Vagina (tissue), 2 donors: ENCODE measurements around the gene RADIL. TPM values are rescaled to one million over a fixed set of nuclear protein-coding genes. Genes with fewer than 3 reads are reported as not detected.

Source experiments
- DNase-seq, 2 donors: peaks; one replicate each; pipeline ENCODE4 v3.0.0-alpha.2; 2017; ENCODE audit errors: extremely low spot score in 2 of 2
- H3K27ac ChIP-seq: fragments of 200-600 bp; sonication (generic); one replicate; pipeline ENCODE4 v1.5.1; 2019
- H3K27me3 ChIP-seq: fragments of 200-600 bp; sonication (generic); one replicate; pipeline ENCODE4 v1.5.1; 2019
- H3K36me3 ChIP-seq, 2 donors: fragments of 200-600 bp; sonication (generic); one replicate each; pipeline ENCODE4 v1.5.1; 2017 to 2019
- H3K4me1 ChIP-seq: fragments of 200-600 bp; sonication (generic); one replicate; pipeline ENCODE4 v1.5.1; 2019
- H3K4me3 ChIP-seq, 2 donors: fragments of 200-600 bp; sonication (generic); 1 replicate in 1 of 2; 2 replicates in 1 of 2; pipeline ENCODE4 v1.5.1; 2016 to 2019
- H3K9me3 ChIP-seq: fragments of 200-600 bp; sonication (generic); one replicate; pipeline ENCODE4 v1.5.1; 2019
- CTCF ChIP-seq, 3 experiments: fragments of 450-650 bp in 2 of 3; fragments of 200-600 bp in 1 of 3; sonication (generic) in 1 of 3; IDR thresholded peaks; one replicate each; pipeline ENCODE4 v1.5.1; 2017 to 2019; ENCODE audit warnings: antibody characterized with exemption in 3 of 3, mild to moderate bottlenecking in 2 of 3, moderate library complexity in 2 of 3
- POLR2A ChIP-seq, 2 donors: fragments of 450-650 bp; IDR thresholded peaks; one replicate each; pipeline ENCODE4 v1.6.1; 2017; ENCODE audit warnings: antibody characterized with exemption in 2 of 2, mild to moderate bottlenecking in 2 of 2, moderate library complexity in 2 of 2
- POLR2AphosphoS5 ChIP-seq, 2 donors: sonication (generic); formaldehyde crosslinking; IDR thresholded peaks; one replicate each; pipeline ENCODE4 v1.9.0; 2017; ENCODE audit warnings: antibody characterized with exemption in 2 of 2, mild to moderate bottlenecking in 2 of 2, low read depth in 1 of 2; ENCODE audit not compliant: insufficient read depth in 1 of 2
- intact Hi-C: fragments of 100-400 bp; cut with DNase I; formaldehyde crosslinking; loops from one replicate; pipeline ENCODE4 v1.15.1; 2023
- total RNA-seq: library from RNA; depleted of rRNA; stranded (reverse); fragments of >200 nt; gene quantifications from one replicate; pipeline ENCODE4 v1.2.3, GENCODE V29; 2016

Gene RADIL
- total RNA-seq, 1 donor from 2014 or later: 16.5 TPM

- TF ChIP-seq CTCF (IDR thresholded peaks at IDR 0.05) (no peak), POLR2AphosphoS5 (IDR thresholded peaks at IDR 0.05; ENCODE audit: insufficient read depth in 1 of 2, low read depth in 1 of 2) (no peak), POLR2A (IDR thresholded peaks at IDR 0.05) (no peak)
- DNase-seq: no peak
- peaks cover 2% of the 10 kb centered on the region for H3K4me1 ChIP-seq
- intact Hi-C loops: no loop called here
- peaks cover 0 to 71% of the 10 kb centered on the region in 2 donors for H3K36me3 ChIP-seq
- H3K9me3 ChIP-seq: no peaks in the 10 kb centered on the region
- H3K27ac ChIP-seq: no peak overlapping the region
- H3K27me3 ChIP-seq: no peaks in the 10 kb centered on the region
- H3K4me3 ChIP-seq: no peak overlapping the region
Observed at GRCh38 chr7:4783292-4783652, 100.2 kb downstream of the RADIL start.

DNA sequence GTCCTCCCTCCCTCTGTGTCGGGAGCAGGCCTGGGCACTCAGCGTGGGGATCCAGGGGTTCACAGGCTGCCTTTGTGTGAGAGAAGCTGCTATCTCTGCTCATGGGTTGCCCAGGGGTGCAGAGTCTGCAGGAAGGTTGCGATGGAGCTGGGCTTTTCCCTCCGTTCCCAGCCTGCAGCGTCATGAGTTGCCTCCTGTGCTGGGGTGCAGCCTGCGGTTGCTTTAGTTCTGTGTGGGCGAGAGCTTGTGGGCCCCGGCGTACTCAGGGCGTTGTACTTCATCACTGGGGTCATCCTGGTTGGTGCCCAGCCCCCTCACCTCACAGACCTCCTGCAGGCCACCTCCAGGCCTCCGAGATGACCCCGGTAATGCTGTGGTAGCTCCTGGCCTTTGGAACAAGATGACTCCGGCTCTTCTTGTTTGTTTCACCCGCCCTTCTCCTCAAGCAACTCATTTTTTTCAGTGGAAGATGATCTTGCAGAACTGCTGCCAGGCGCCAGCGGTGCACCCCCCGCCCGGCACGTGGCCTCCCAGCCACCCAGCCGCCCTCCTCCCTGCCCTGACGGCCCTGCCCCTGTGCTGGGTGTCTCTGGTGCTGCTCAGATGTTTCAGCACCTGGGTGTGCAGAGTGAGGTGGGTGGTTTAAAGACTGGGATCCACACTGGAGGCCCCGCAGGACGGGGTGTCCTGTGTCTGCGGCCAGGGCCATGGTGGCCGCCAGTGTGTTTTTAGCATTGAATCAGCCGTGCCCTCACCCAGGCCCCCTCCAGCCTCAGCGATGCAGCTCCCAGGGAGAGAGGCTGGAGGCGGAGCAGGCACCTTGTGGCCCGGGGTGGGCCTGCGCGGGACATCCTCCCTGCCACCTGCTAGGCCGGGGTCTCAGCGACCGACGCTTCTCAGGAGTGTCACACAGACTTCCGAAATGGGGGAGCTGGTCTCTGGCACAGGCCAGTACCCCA, 100.9 kb downstream of the RADIL start:
- DNase-seq: no peak
- TF ChIP-seq POLR2AphosphoS5 (IDR thresholded peaks at IDR 0.05; ENCODE audit: insufficient read depth in 1 of 2, low read depth in 1 of 2): no peak
- no peak for TF ChIP-seq POLR2A (IDR thresholded peaks at IDR 0.05)
- no peak for TF ChIP-seq CTCF (IDR thresholded peaks at IDR 0.05)
- intact Hi-C loops: no loop called here
- Histone ChIP-seq H3K36me3 (peaks cover 0 to 64% of the 10 kb centered on the region in 2 donors), H3K27me3 (no peaks in the 10 kb centered on the region), H3K4me1 (peaks cover 9% of the 10 kb centered on the region), H3K4me3 (no peak overlapping the region), H3K9me3 (no peaks in the 10 kb centered on the region), H3K27ac (no peak overlapping the region)

- DNase-seq: no peak
- no peak for TF ChIP-seq POLR2AphosphoS5 (IDR thresholded peaks at IDR 0.05; ENCODE audit: insufficient read depth in 1 of 2, low read depth in 1 of 2)
- TF ChIP-seq POLR2A (IDR thresholded peaks at IDR 0.05): no peak
- no peak for TF ChIP-seq CTCF (IDR thresholded peaks at IDR 0.05)
- intact Hi-C loops: no loop called here
- Histone ChIP-seq H3K9me3 (no peaks in the 10 kb centered on the region), H3K4me3 (no peak overlapping the region), H3K4me1 (peaks cover 20% of the 10 kb centered on the region), H3K36me3 (peaks cover 0 to 53% of the 10 kb centered on the region in 2 donors), H3K27me3 (no peaks in the 10 kb centered on the region), H3K27ac (no peak overlapping the region)
Observed at GRCh38 chr7:4781366-4782069, 102.0 kb downstream of the RADIL start.

GRCh38 chr7:4779118-4779517, 104.4 kb downstream of the RADIL start:
- no peaks in the 10 kb centered on the region for H3K9me3 ChIP-seq
- H3K36me3 ChIP-seq: peaks cover 0 to 31% of the 10 kb centered on the region in 2 donors
- no peak overlapping the region for H3K4me3 ChIP-seq
- no peak overlapping the region for H3K27ac ChIP-seq
- intact Hi-C loops: no loop called here
- H3K27me3 ChIP-seq: no peaks in the 10 kb centered on the region
- no peak for DNase-seq
- TF ChIP-seq POLR2AphosphoS5 (IDR thresholded peaks at IDR 0.05; ENCODE audit: insufficient read depth in 1 of 2, low read depth in 1 of 2) (no peak), POLR2A (IDR thresholded peaks at IDR 0.05) (no peak), CTCF (IDR thresholded peaks at IDR 0.05) (no peak)
- peaks cover 34% of the 10 kb centered on the region for H3K4me1 ChIP-seq
